ENCODE measurements around the gene RELL1.

The RELL1 gene

DNA sequence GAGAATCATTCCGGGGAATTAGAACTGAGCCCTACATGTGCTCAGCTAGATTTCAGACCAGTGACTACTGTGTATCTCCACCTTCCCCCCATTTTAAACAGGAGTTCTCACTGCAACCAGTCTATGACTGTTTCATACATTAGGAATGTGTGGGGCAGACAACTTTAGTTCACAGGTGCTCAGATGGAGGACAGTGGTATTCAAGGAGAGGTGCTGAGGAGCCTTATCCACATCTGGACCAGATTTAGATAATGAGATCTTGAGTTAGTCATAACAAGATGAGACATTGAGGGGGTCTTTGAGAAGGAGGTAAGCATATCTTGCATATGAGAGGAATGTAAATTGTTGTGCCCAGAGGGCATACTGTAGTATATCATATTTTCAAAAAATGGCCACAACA is 32.8 kb upstream of the RELL1 start:
- Histone ChIP-seq H3K4me1 (ENCODE audit: control insufficient read depth in 1 of 2, insufficient read depth in 2 of 2, low read length in 2 of 2) (peaks cover 2% of the 10 kb centered on the region in 2 experiments), H4K8ac (ENCODE audit: low read depth, low read length) (no peak overlapping the region), H3K18ac (ENCODE audit: low read length) (no peak overlapping the region), H3K23ac (ENCODE audit: low read length) (no peak overlapping the region), H3K4ac (ENCODE audit: low read depth, low read length) (no peak overlapping the region), H3K27me3 (ENCODE audit: insufficient read depth, low read length) (no peaks in the 10 kb centered on the region), H2AFZ (ENCODE audit: insufficient read depth, low read length, poor library complexity) (no peak overlapping the region), H3K4me3 (ENCODE audit: low read depth, low read length) (no peak overlapping the region), H2AK5ac (ENCODE audit: low read length) (no peak overlapping the region), H3K27ac (ENCODE audit: low read depth, low read length) (no peak overlapping the region), H3K36me3 (ENCODE audit: control insufficient read depth in 1 of 2, insufficient read depth in 2 of 2, low read length in 2 of 2) (no peaks in the 10 kb centered on the region), H2BK120ac (ENCODE audit: insufficient read depth, low read length, poor library complexity) (no peak overlapping the region), H2BK12ac (ENCODE audit: low read length) (no peak overlapping the region), H3K79me2 (ENCODE audit: control insufficient read depth, insufficient read depth, low read length, poor library complexity) (no peaks in the 10 kb centered on the region), H3K4me2 (ENCODE audit: low read length) (no peak overlapping the region), H3K9me3 (ENCODE audit: insufficient read depth, low read depth, low read length) (no peaks in the 10 kb centered on the region), H3K14ac (ENCODE audit: low read length) (no peak overlapping the region), H4K91ac (ENCODE audit: low read depth, low read length) (no peak overlapping the region), H4K12ac (ENCODE audit: low read depth, low read length) (no peak overlapping the region), H3K9ac (ENCODE audit: low read length) (no peak overlapping the region), H3K79me1 (ENCODE audit: low read length) (no peaks in the 10 kb centered on the region), H2BK5ac (ENCODE audit: low read depth, low read length, poor library complexity) (no peak overlapping the region)
- peak; percentile 52 to 90 for DNase-seq
- no CpG with 5 or more reads among the region's 1 CpG for WGBS (ENCODE audit: extremely low coverage, insufficient coverage, insufficient read length)

- no peak overlapping the region for H3K4me2 ChIP-seq (ENCODE audit: low read length)
- no peak overlapping the region for H3K27ac ChIP-seq (ENCODE audit: low read depth, low read length)
- H3K4ac ChIP-seq (ENCODE audit: low read depth, low read length) = no peak overlapping the region
- H3K14ac ChIP-seq (ENCODE audit: low read length) = no peak overlapping the region
- H2BK120ac ChIP-seq (ENCODE audit: insufficient read depth, low read length, poor library complexity) = no peak overlapping the region
- H3K36me3 ChIP-seq (ENCODE audit: control insufficient read depth in 1 of 2, insufficient read depth in 2 of 2, low read length in 2 of 2) = no peaks in the 10 kb centered on the region
- H3K79me1 ChIP-seq (ENCODE audit: low read length) = no peaks in the 10 kb centered on the region
- no peak overlapping the region for H2AFZ ChIP-seq (ENCODE audit: insufficient read depth, low read length, poor library complexity)
- no peak overlapping the region for H3K4me3 ChIP-seq (ENCODE audit: low read depth, low read length)
- H3K18ac ChIP-seq (ENCODE audit: low read length) = no peak overlapping the region
- H2AK5ac ChIP-seq (ENCODE audit: low read length) = no peak overlapping the region
- H2BK12ac ChIP-seq (ENCODE audit: low read length) = no peak overlapping the region
- no peak overlapping the region for H4K12ac ChIP-seq (ENCODE audit: low read depth, low read length)
- no peaks in the 10 kb centered on the region for H3K27me3 ChIP-seq (ENCODE audit: insufficient read depth, low read length)
- no peak overlapping the region for H2BK5ac ChIP-seq (ENCODE audit: low read depth, low read length, poor library complexity)
- no peak overlapping the region for H4K91ac ChIP-seq (ENCODE audit: low read depth, low read length)
- no CpG with 5 or more reads among the region's 4 CpGs for WGBS (ENCODE audit: extremely low coverage, insufficient coverage, insufficient read length)
- H3K4me1 ChIP-seq (ENCODE audit: control insufficient read depth in 1 of 2, insufficient read depth in 2 of 2, low read length in 2 of 2) = peaks cover 2% of the 10 kb centered on the region in 2 experiments
- no peak overlapping the region for H3K23ac ChIP-seq (ENCODE audit: low read length)
- DNase-seq = peak; percentile 27 to 62
- no peak overlapping the region for H3K9ac ChIP-seq (ENCODE audit: low read length)
- no peaks in the 10 kb centered on the region for H3K79me2 ChIP-seq (ENCODE audit: control insufficient read depth, insufficient read depth, low read length, poor library complexity)
- H4K8ac ChIP-seq (ENCODE audit: low read depth, low read length) = no peak overlapping the region
- H3K9me3 ChIP-seq (ENCODE audit: insufficient read depth, low read depth, low read length) = no peaks in the 10 kb centered on the region
Measured at GRCh38 chr4:37717576-37717975, 31.4 kb upstream of the RELL1 start.

DNA sequence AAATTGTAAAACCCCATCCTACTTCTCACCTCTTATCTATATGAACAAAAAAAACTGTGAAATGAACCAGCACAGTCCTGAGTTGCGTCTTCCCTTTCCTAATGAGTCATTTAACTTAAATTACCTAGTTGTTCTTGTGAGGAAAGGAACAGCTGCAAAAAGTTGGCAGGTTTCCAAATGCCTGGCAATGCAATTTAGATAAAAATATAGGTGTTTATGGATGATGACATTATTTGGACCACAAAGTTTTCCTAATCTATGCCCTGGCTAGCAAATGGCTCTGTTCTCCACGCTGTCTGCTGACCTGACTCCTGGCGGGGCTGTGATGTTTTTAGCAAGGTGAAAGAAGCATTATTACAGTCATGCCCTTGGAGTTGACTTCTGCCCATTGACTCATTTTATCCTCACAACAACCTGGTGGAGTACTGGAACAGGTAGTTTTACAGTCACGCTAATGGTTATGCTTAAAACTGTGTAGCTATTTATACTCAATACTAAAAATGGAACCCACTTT is 29.8 kb upstream of the RELL1 start:
- H4K12ac ChIP-seq (ENCODE audit: low read depth, low read length) = no peak overlapping the region
- no peaks in the 10 kb centered on the region for H3K27me3 ChIP-seq (ENCODE audit: insufficient read depth, low read length)
- no peak overlapping the region for H2AFZ ChIP-seq (ENCODE audit: insufficient read depth, low read length, poor library complexity)
- no peak overlapping the region for H3K9ac ChIP-seq (ENCODE audit: low read length)
- no peak overlapping the region for H3K4ac ChIP-seq (ENCODE audit: low read depth, low read length)
- no peaks in the 10 kb centered on the region for H3K36me3 ChIP-seq (ENCODE audit: control insufficient read depth in 1 of 2, insufficient read depth in 2 of 2, low read length in 2 of 2)
- no peak overlapping the region for H4K91ac ChIP-seq (ENCODE audit: low read depth, low read length)
- H3K4me2 ChIP-seq (ENCODE audit: low read length) = no peak overlapping the region
- DNase-seq = peak; percentile 24 to 64
- H3K79me1 ChIP-seq (ENCODE audit: low read length) = no peaks in the 10 kb centered on the region
- H3K4me1 ChIP-seq (ENCODE audit: control insufficient read depth in 1 of 2, insufficient read depth in 2 of 2, low read length in 2 of 2) = no peaks in the 10 kb centered on the region
- no peak overlapping the region for H3K14ac ChIP-seq (ENCODE audit: low read length)
- H3K79me2 ChIP-seq (ENCODE audit: control insufficient read depth, insufficient read depth, low read length, poor library complexity) = no peaks in the 10 kb centered on the region
- no peak overlapping the region for H2BK12ac ChIP-seq (ENCODE audit: low read length)
- H2BK5ac ChIP-seq (ENCODE audit: low read depth, low read length, poor library complexity) = no peak overlapping the region
- no peak overlapping the region for H3K23ac ChIP-seq (ENCODE audit: low read length)
- no CpG with 5 or more reads among the region's 4 CpGs for WGBS (ENCODE audit: extremely low coverage, insufficient coverage, insufficient read length)
- no peak overlapping the region for H3K18ac ChIP-seq (ENCODE audit: low read length)
- H2BK120ac ChIP-seq (ENCODE audit: insufficient read depth, low read length, poor library complexity) = no peak overlapping the region
- no peak overlapping the region for H2AK5ac ChIP-seq (ENCODE audit: low read length)
- no peaks in the 10 kb centered on the region for H3K9me3 ChIP-seq (ENCODE audit: insufficient read depth, low read depth, low read length)
- no peak overlapping the region for H3K4me3 ChIP-seq (ENCODE audit: low read depth, low read length)
- no peak overlapping the region for H3K27ac ChIP-seq (ENCODE audit: low read depth, low read length)
- H4K8ac ChIP-seq (ENCODE audit: low read depth, low read length) = no peak overlapping the region

GRCh38 chr4:37710491-37710890 is 24.3 kb upstream of the RELL1 start:
- H3K4me1 ChIP-seq (ENCODE audit: control insufficient read depth in 1 of 2, insufficient read depth in 2 of 2, low read length in 2 of 2) = no peaks in the 10 kb centered on the region
- H3K27ac ChIP-seq (ENCODE audit: low read depth, low read length) = no peak overlapping the region
- H3K27me3 ChIP-seq (ENCODE audit: insufficient read depth, low read length) = no peaks in the 10 kb centered on the region
- WGBS (ENCODE audit: extremely low coverage, insufficient coverage, insufficient read length) = no CpG with 5 or more reads among the region's 1 CpG
- H3K4me2 ChIP-seq (ENCODE audit: low read length) = no peak overlapping the region
- no peak overlapping the region for H3K23ac ChIP-seq (ENCODE audit: low read length)
- no peak overlapping the region for H2BK5ac ChIP-seq (ENCODE audit: low read depth, low read length, poor library complexity)
- no peak overlapping the region for H4K91ac ChIP-seq (ENCODE audit: low read depth, low read length)
- H3K9me3 ChIP-seq (ENCODE audit: insufficient read depth, low read depth, low read length) = no peaks in the 10 kb centered on the region
- no peak overlapping the region for H3K4ac ChIP-seq (ENCODE audit: low read depth, low read length)
- no peaks in the 10 kb centered on the region for H3K79me1 ChIP-seq (ENCODE audit: low read length)
- H2AFZ ChIP-seq (ENCODE audit: insufficient read depth, low read length, poor library complexity) = no peak overlapping the region
- no peak overlapping the region for H2AK5ac ChIP-seq (ENCODE audit: low read length)
- no peak overlapping the region for H3K9ac ChIP-seq (ENCODE audit: low read length)
- no peaks in the 10 kb centered on the region for H3K79me2 ChIP-seq (ENCODE audit: control insufficient read depth, insufficient read depth, low read length, poor library complexity)
- no peaks in the 10 kb centered on the region for H3K36me3 ChIP-seq (ENCODE audit: control insufficient read depth in 1 of 2, insufficient read depth in 2 of 2, low read length in 2 of 2)
- H3K18ac ChIP-seq (ENCODE audit: low read length) = no peak overlapping the region
- no peak overlapping the region for H2BK12ac ChIP-seq (ENCODE audit: low read length)
- no peak overlapping the region for H2BK120ac ChIP-seq (ENCODE audit: insufficient read depth, low read length, poor library complexity)
- no peak overlapping the region for H3K4me3 ChIP-seq (ENCODE audit: low read depth, low read length)
- H4K8ac ChIP-seq (ENCODE audit: low read depth, low read length) = no peak overlapping the region
- DNase-seq = no peak
- H3K14ac ChIP-seq (ENCODE audit: low read length) = no peak overlapping the region
- no peak overlapping the region for H4K12ac ChIP-seq (ENCODE audit: low read depth, low read length)

Measured in trophoblast cell (in vitro differentiated cells and primary cell).